H1 (cell line): ENCODE data around the gene STAMBPL1. TPM values are rescaled to one million over a fixed set of nuclear protein-coding genes. Genes with fewer than 3 reads are reported as not detected.

ENCODE experiments used
- CTCF ChIA-PET: fragments of 300-600 bp; sonication (Branson Sonifier 250); formaldehyde crosslinking; loops from one replicate; lab custom pipeline; 2021; ENCODE audit not compliant: partially characterized antibody; lab: Charles Lee
- POLR2A ChIA-PET: fragments of 300-600 bp; sonication (Branson Sonifier 250); formaldehyde crosslinking; loops from one replicate; lab custom pipeline; 2021; ENCODE audit warnings: inconsistent platforms; ENCODE audit not compliant: partially characterized antibody; lab: Charles Lee
- DNase-seq, 2 experiments: peaks; one replicate each; pipeline versions ENCODE4 v3.0.0 to v3.0.0-alpha.2; 2010 to 2022; ENCODE audit warnings: low spot score in 2 of 2, low read depth in 1 of 2, mixed read lengths in 1 of 2
- FAIRE-seq: peaks from 2 replicates; lab custom pipeline; 2011; peaks lifted over from hg19 to GRCh38; lab: Jason Lieb, UNC
- H2AFZ ChIP-seq: 2 replicates; pipeline ENCODE4 v1.8.1; 2012; ENCODE audit warnings: low read length, inconsistent platforms
- H2AK5ac ChIP-seq: 2 replicates; pipeline ENCODE4 v1.6.1; 2013; ENCODE audit warnings: low read depth, low read length
- H2BK120ac ChIP-seq: replicated peaks from 2 replicates; pipeline ENCODE3; 2013; ENCODE audit warnings: low read depth, low read length, inconsistent platforms
- H2BK12ac ChIP-seq: 2 replicates; pipeline ENCODE4 v1.6.1; 2013; ENCODE audit warnings: low read depth, low read length
- H2BK15ac ChIP-seq: 2 replicates; pipeline ENCODE4 v1.6.1; 2013; ENCODE audit warnings: low read length
- H2BK20ac ChIP-seq: 2 replicates; pipeline ENCODE4 v1.6.1; 2013; ENCODE audit warnings: low read length
- H2BK5ac ChIP-seq: 2 replicates; pipeline ENCODE4 v1.6.1; 2013; ENCODE audit warnings: low read depth, low read length
- H3K14ac ChIP-seq: 2 replicates; pipeline ENCODE4 v1.6.1; 2013; ENCODE audit warnings: inconsistent platforms; ENCODE audit not compliant: insufficient read length
- H3K18ac ChIP-seq: 2 replicates; pipeline ENCODE4 v1.6.1; 2013; ENCODE audit warnings: low read length; ENCODE audit errors: extremely low read depth
- H3K23ac ChIP-seq: 2 replicates; pipeline ENCODE4 v1.6.1; 2013; ENCODE audit warnings: inconsistent platforms; ENCODE audit not compliant: insufficient read length
- H3K23me2 ChIP-seq: 2 replicates; pipeline ENCODE4 v1.6.1; 2013; ENCODE audit warnings: low read depth, low read length
- H3K27ac ChIP-seq: 2 replicates; pipeline ENCODE4 v1.6.1; 2011; ENCODE audit warnings: low read depth, low read length, inconsistent platforms
- H3K27me3 ChIP-seq, 4 experiments: replicated peaks in 1 of 4; 1 replicate in 1 of 4; 2 replicates in 3 of 4; pipeline versions ENCODE4 v1.6.1 to v1.8.1; 2011 to 2013; ENCODE audit warnings: low read length in 3 of 4, mild to moderate bottlenecking in 3 of 4, inconsistent platforms in 2 of 4, mixed read lengths in 2 of 4, moderate library complexity in 1 of 4; ENCODE audit not compliant: control insufficient read depth in 3 of 4, insufficient read depth in 3 of 4; ENCODE audit errors: extremely low read depth in 1 of 4
- H3K36me3 ChIP-seq, 4 experiments: 2 replicates each; pipeline versions ENCODE4 v1.6.1 to v1.8.1; 2011 to 2013; ENCODE audit warnings: mild to moderate bottlenecking in 4 of 4, low read length in 3 of 4, moderate library complexity in 2 of 4, control low read depth in 1 of 4, inconsistent platforms in 1 of 4; ENCODE audit not compliant: insufficient read depth in 4 of 4, control insufficient read depth in 2 of 4
- H3K4ac ChIP-seq: replicated peaks from 2 replicates; pipeline ENCODE3; 2013; ENCODE audit warnings: low read length, low read depth, mixed read lengths, inconsistent platforms; ENCODE audit not compliant: insufficient read length
- H3K4me1 ChIP-seq, 4 experiments: replicated peaks in 1 of 4; 1 replicate in 1 of 4; 2 replicates in 3 of 4; pipeline versions ENCODE4 v1.6.1 to v1.8.1; 2011 to 2013; ENCODE audit warnings: low read length in 3 of 4, inconsistent platforms in 2 of 4, mixed read lengths in 1 of 4; ENCODE audit not compliant: insufficient read depth in 4 of 4, control insufficient read depth in 3 of 4
- H3K4me2 ChIP-seq, 2 experiments: 2 replicates each; pipeline versions ENCODE4 v1.6.1 to v1.8.1; 2011 to 2013; ENCODE audit warnings: low read depth in 2 of 2, low read length in 2 of 2, control low read depth in 1 of 2, inconsistent platforms in 1 of 2, mild to moderate bottlenecking in 1 of 2; ENCODE audit not compliant: insufficient read depth in 1 of 2
- H3K4me3 ChIP-seq, 4 experiments: fragments of 200-600, 300-600 bp in 1 of 4; sonication (generic), shearing (Covaris generic), sonication (Bioruptor Twin) in 1 of 4; 2 replicates each; pipeline versions ENCODE4 v1.5.1 to v1.8.1; 2011 to 2016; ENCODE audit warnings: low read length in 4 of 4, low read depth in 3 of 4, control low read depth in 2 of 4, inconsistent platforms in 2 of 4, mild to moderate bottlenecking in 2 of 4, mixed read lengths in 1 of 4, moderate library complexity in 1 of 4; ENCODE audit not compliant: insufficient read depth in 2 of 4; ENCODE audit errors: extremely low read depth in 1 of 4
- H3K56ac ChIP-seq: replicated peaks from 2 replicates; pipeline ENCODE3; 2013; ENCODE audit warnings: low read depth, mild to moderate bottlenecking, mixed read lengths, low read length, inconsistent platforms; ENCODE audit not compliant: insufficient read length
- H3K79me1 ChIP-seq: 2 replicates; pipeline ENCODE4 v1.6.1; 2013; ENCODE audit warnings: low read depth, low read length, control low read depth
- H3K79me2 ChIP-seq, 2 experiments: 2 replicates each; pipeline versions ENCODE4 v1.6.1 to v1.8.1; 2012 to 2013; ENCODE audit warnings: low read length in 2 of 2, mild to moderate bottlenecking in 2 of 2, inconsistent platforms in 1 of 2; ENCODE audit not compliant: insufficient read depth in 2 of 2, control insufficient read depth in 1 of 2
- H3K9ac ChIP-seq, 4 experiments: replicated peaks in 1 of 4; 1 replicate in 1 of 4; 2 replicates in 3 of 4; pipeline versions ENCODE4 v1.6.1 to v1.8.1; 2011 to 2013; ENCODE audit warnings: low read depth in 3 of 4, low read length in 3 of 4, control low read depth in 2 of 4, mild to moderate bottlenecking in 2 of 4, moderate library complexity in 2 of 4, inconsistent platforms in 1 of 4; ENCODE audit errors: extremely low read depth in 1 of 4
- H3K9me3 ChIP-seq, 2 experiments: 2 replicates each; pipeline versions ENCODE4 v1.6.1 to v1.8.1; 2012 to 2013; ENCODE audit warnings: mild to moderate bottlenecking in 2 of 2, moderate library complexity in 2 of 2, control low read depth in 1 of 2, inconsistent platforms in 1 of 2, low read depth in 1 of 2, low read length in 1 of 2, mixed read lengths in 1 of 2; ENCODE audit not compliant: insufficient read depth in 2 of 2
- H4K20me1 ChIP-seq, 2 experiments: replicated peaks in 1 of 2; 2 replicates each; pipeline versions ENCODE3 to v1.8.1; 2011 to 2013; ENCODE audit warnings: inconsistent platforms in 2 of 2, low read length in 2 of 2, mild to moderate bottlenecking in 1 of 2; ENCODE audit not compliant: insufficient read depth in 2 of 2, control insufficient read depth in 1 of 2
- H4K5ac ChIP-seq: 2 replicates; pipeline ENCODE4 v1.6.1; 2013; ENCODE audit warnings: low read length, low read depth, mixed read lengths, inconsistent platforms; ENCODE audit not compliant: insufficient read length
- H4K8ac ChIP-seq: 2 replicates; pipeline ENCODE4 v1.8.0; 2013; ENCODE audit warnings: mild to moderate bottlenecking, moderate library complexity, low read length, inconsistent platforms; ENCODE audit not compliant: insufficient read depth; ENCODE audit errors: extremely low read depth
- H4K91ac ChIP-seq: replicated peaks from 2 replicates; pipeline ENCODE3; 2013; ENCODE audit warnings: low read length, mixed read lengths, inconsistent platforms; ENCODE audit not compliant: insufficient read length
- BCL11A ChIP-seq, 2 experiments: IDR thresholded peaks; one replicate each; pipeline ENCODE4 v1.6.1; 2011; ENCODE audit warnings: low read depth in 2 of 2, low read length in 2 of 2, mild to moderate bottlenecking in 2 of 2
- JUND ChIP-seq: IDR thresholded peaks from 2 replicates; pipeline ENCODE4 v1.6.1; 2011; ENCODE audit warnings: mild to moderate bottlenecking, improper control_type of control experiment, low read length
- MAFK ChIP-seq: IDR thresholded peaks from 2 replicates; pipeline ENCODE4 v1.6.1; 2012; ENCODE audit warnings: low read depth, mild to moderate bottlenecking, improper control_type of control experiment, low read length
- SIRT6 ChIP-seq: IDR thresholded peaks from one replicate; pipeline ENCODE4 v1.7.1; 2012; ENCODE audit warnings: low read length, inconsistent platforms
- SP2 ChIP-seq: IDR thresholded peaks from 2 replicates; pipeline ENCODE4 v1.6.1; 2012; ENCODE audit warnings: mild to moderate bottlenecking, low read length, inconsistent platforms
- SUZ12 ChIP-seq: fragments of 200-600 bp; sonication (generic); IDR thresholded peaks from 2 replicates; pipeline ENCODE4 v1.6.1; 2012; ENCODE audit warnings: mild to moderate bottlenecking, inconsistent platforms, low read length, moderate library complexity, mixed read lengths
- TAF7 ChIP-seq: optimal IDR thresholded peaks from 2 replicates; pipeline ENCODE3; 2011; ENCODE audit warnings: low read depth, mild to moderate bottlenecking, inconsistent platforms, low read length, moderate library complexity, borderline replicate concordance
- WGBS, 2 experiments: shearing (Covaris generic) in 1 of 2; methylation state at CpG; one replicate each; pipeline versions ENCODE4 v1.1.6 to v1.1.7; 2013 to 2015; ENCODE audit warnings: low lambda C conversion rate in 2 of 2, mixed read lengths in 2 of 2, inconsistent platforms in 1 of 2, low coverage in 1 of 2, missing lambda C conversion rate in 1 of 2; ENCODE audit not compliant: insufficient replicate concordance in 2 of 2, insufficient coverage in 1 of 2, insufficient read length in 1 of 2; ENCODE audit errors: extremely low coverage in 1 of 2, missing lambda C conversion rate in 1 of 2; 5-methylcytosine and 5-hydroxymethylcytosine counted together
- polyA plus RNA-seq, 7 experiments: library from polyadenylated mRNA; depleted of rRNA in 3 of 7; stranded (reverse) in 5 of 7; unstranded in 2 of 7; fragments of >200 nt in 5 of 7; fragments of 200-250 nt in 2 of 7; gene quantifications; 1 replicate in 5 of 7; 2 replicates in 1 of 7; 4 replicates in 1 of 7; pipeline versions ENCODE4 v1.2.1 to v1.2.3, GENCODE V29; 2011 to 2013; ENCODE audit warnings: missing spikeins in 2 of 7, mixed read lengths in 2 of 7
- total RNA-seq: library from RNA; stranded (reverse); fragmentation: NEBNext Ultra II Directional; extraction: Animal tissue kit (Norgen Biotek cat#: 25700); gene quantifications from 2 replicates; pipeline ENCODE4 v1.2.1, GENCODE V29; 2021
- TF ChIP-seq, protein P1 (sequence below): IDR thresholded peaks from 2 replicates; pipeline ENCODE4 v1.6.1; 2012; ENCODE audit warnings: low read length, inconsistent platforms

Gene STAMBPL1
- total and polyA plus RNA-seq, 2 of the 8 experiments (the other 6 are each of a cell fraction or from before 2014, with no cell fraction given) = 5.5 TPM

DNA sequence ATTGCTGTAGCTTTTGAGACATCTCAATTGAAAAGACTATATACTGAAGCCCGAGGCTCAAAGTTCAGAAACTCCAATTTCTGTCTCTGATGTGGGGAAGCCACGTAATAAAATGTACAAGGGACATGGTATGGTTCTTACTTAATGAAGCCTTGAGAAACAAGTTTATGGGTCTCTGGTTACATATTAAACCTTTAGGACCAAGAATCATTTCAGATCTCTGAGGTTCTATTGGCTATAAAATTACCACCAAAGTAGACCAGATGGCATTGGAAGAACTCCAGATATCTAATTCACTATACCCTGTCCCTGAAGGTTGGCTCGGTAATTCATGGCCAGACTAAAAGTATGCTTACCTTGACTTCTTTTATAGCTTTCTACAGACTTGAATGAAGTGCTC is 23.7 kb downstream of the STAMBPL1 start:
- H2AFZ ChIP-seq = no peak overlapping the region
- TF ChIP-seq MAFK = no peak
- TF ChIP-seq, protein P1, sequence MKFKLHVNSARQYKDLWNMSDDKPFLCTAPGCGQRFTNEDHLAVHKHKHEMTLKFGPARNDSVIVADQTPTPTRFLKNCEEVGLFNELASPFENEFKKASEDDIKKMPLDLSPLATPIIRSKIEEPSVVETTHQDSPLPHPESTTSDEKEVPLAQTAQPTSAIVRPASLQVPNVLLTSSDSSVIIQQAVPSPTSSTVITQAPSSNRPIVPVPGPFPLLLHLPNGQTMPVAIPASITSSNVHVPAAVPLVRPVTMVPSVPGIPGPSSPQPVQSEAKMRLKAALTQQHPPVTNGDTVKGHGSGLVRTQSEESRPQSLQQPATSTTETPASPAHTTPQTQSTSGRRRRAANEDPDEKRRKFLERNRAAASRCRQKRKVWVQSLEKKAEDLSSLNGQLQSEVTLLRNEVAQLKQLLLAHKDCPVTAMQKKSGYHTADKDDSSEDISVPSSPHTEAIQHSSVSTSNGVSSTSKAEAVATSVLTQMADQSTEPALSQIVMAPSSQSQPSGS = no peak
- TF ChIP-seq SP2 = no peak
- TF ChIP-seq TAF7 = no peak
- TF ChIP-seq SUZ12 = no peak
- TF ChIP-seq BCL11A (IDR thresholded peaks at IDR 0.05; ENCODE audit: low read depth in 2 of 2, low read length in 2 of 2) = no peak
- TF ChIP-seq JUND = no peak
- TF ChIP-seq SIRT6 = no peak
- TF ChIP-seq, all 59 proteins: peak for 0
- H4K5ac ChIP-seq = no peak overlapping the region
- no peaks in the 10 kb centered on the region for H3K27me3 ChIP-seq
- no peaks in the 10 kb centered on the region for H3K23me2 ChIP-seq
- no peak overlapping the region for H3K27ac ChIP-seq
- H4K91ac ChIP-seq = no peak overlapping the region
- H2BK20ac ChIP-seq = no peak overlapping the region
- no peaks in the 10 kb centered on the region for H3K79me2 ChIP-seq
- no peak overlapping the region for H3K23ac ChIP-seq
- H3K36me3 ChIP-seq = no peaks in the 10 kb centered on the region; a peak in 1 of 8 replicates
- DNase-seq (no peak), FAIRE-seq (no peak)
- no peak overlapping the region for H2BK12ac ChIP-seq
- H4K20me1 ChIP-seq = no peaks in the 10 kb centered on the region
- H3K56ac ChIP-seq = no peak overlapping the region
- 90% methylated on average over 3 of the region's 3 CpGs; no CpG with 5 or more reads in 1 of the 2 experiments for WGBS, 2 experiments
- H3K9ac ChIP-seq = no peak overlapping the region
- no peak overlapping the region for H3K4me2 ChIP-seq
- no peak overlapping the region for H2BK120ac ChIP-seq
- no peak overlapping the region for H3K4ac ChIP-seq
- no peaks in the 10 kb centered on the region for H3K4me1 ChIP-seq
- H3K14ac ChIP-seq = no peak overlapping the region
- no peaks in the 10 kb centered on the region for H3K9me3 ChIP-seq
- H3K79me1 ChIP-seq = no peaks in the 10 kb centered on the region
- H3K18ac ChIP-seq = no peak overlapping the region
- no peak overlapping the region for H2BK5ac ChIP-seq
- no peak overlapping the region for H2AK5ac ChIP-seq
- CTCF ChIA-PET = interaction anchor here (1.1 to 1.5 kb wide), 2 partner anchors 31 to 68 kb away, joined by 3 read pairs; no protein-coding TSS in a partner anchor
- H4K8ac ChIP-seq = no peak overlapping the region
- H2BK15ac ChIP-seq = no peak overlapping the region
- POLR2A ChIA-PET = no interaction called here
- no peak overlapping the region for H3K4me3 ChIP-seq
